SK-N-SH (cell line): ENCODE measurements around the gene MPHOSPH9. TPM values are rescaled to one million over a fixed set of nuclear protein-coding genes. Genes with fewer than 3 reads are reported as not detected.

Experiments used
- CTCF ChIA-PET: fragments of 300-600, 350-600 bp; formaldehyde crosslinking; extraction: SDS; loops from one replicate; lab custom pipeline; 2021; lab: Yijun Ruan, JAX
- POLR2A ChIA-PET: fragments of 350-600 bp; sonication (Branson Sonifier 250); formaldehyde crosslinking; extraction: SDS; loops from one replicate; lab custom pipeline; 2020; ENCODE audit warnings: antibody characterized with exemption, inconsistent platforms; lab: Yijun Ruan, JAX
- DNase-seq: peaks from one replicate; pipeline ENCODE4 v3.0.0; 2012
- H2AFZ ChIP-seq: fragments of 200-600 bp; sonication (generic); 2 replicates; pipeline ENCODE4 v1.8.1; 2016; ENCODE audit warnings: antibody characterized with exemption, mild to moderate bottlenecking, low read depth
- H3F3A ChIP-seq: fragments of 200-600 bp; sonication (generic); replicated peaks from 2 replicates; pipeline ENCODE3; 2016; ENCODE audit warnings: antibody characterized with exemption, mild to moderate bottlenecking; ENCODE audit not compliant: insufficient read depth
- H3K27ac ChIP-seq, 2 experiments: fragments of 200-500 bp in 1 of 2; fragments of 200-600 bp in 1 of 2; sonication (Bioruptor generic) in 1 of 2; sonication (generic), shearing (Covaris generic) in 1 of 2; 2 replicates each; pipeline versions ENCODE4 v1.5.1 to v1.6.1; 2014 to 2016; ENCODE audit warnings: low read depth in 2 of 2, inconsistent platforms in 1 of 2, low read length in 1 of 2, mild to moderate bottlenecking in 1 of 2, mixed read lengths in 1 of 2
- H3K27me3 ChIP-seq: fragments of 200-600 bp; sonication (generic), shearing (Covaris generic); 2 replicates; pipeline ENCODE4 v1.6.1; 2016; ENCODE audit warnings: mixed run types; ENCODE audit not compliant: insufficient read depth
- H3K36me3 ChIP-seq, 2 experiments: fragments of 200-500 bp in 1 of 2; fragments of 200-600 bp in 1 of 2; sonication (Bioruptor generic) in 1 of 2; sonication (generic) in 1 of 2; replicated peaks in 1 of 2; 2 replicates each; pipeline versions ENCODE3 to v1.5.1; 2014 to 2016; ENCODE audit warnings: low read length in 1 of 2, mild to moderate bottlenecking in 1 of 2; ENCODE audit not compliant: insufficient read depth in 2 of 2, control insufficient read depth in 1 of 2
- H3K4me1 ChIP-seq, 2 experiments: fragments of 200-500 bp in 1 of 2; fragments of 200-600 bp in 1 of 2; sonication (Bioruptor generic) in 1 of 2; sonication (generic), shearing (Covaris generic) in 1 of 2; 2 replicates each; pipeline versions ENCODE4 v1.5.1 to v1.6.1; 2014 to 2016; ENCODE audit warnings: low read depth in 1 of 2, low read length in 1 of 2, mixed run types in 1 of 2; ENCODE audit not compliant: insufficient read depth in 2 of 2, control insufficient read depth in 1 of 2
- H3K4me2 ChIP-seq: fragments of 200-600 bp; sonication (generic), shearing (Covaris generic); 2 replicates; pipeline ENCODE4 v1.6.1; 2017; ENCODE audit warnings: mixed run types
- H3K4me3 ChIP-seq, 2 experiments: fragments of 200-500 bp in 1 of 2; fragments of 200-600 bp in 1 of 2; sonication (Bioruptor generic) in 1 of 2; sonication (generic), shearing (Covaris generic) in 1 of 2; 2 replicates each; pipeline versions ENCODE4 v1.5.1 to v1.8.1; 2014 to 2016; ENCODE audit warnings: low read depth in 2 of 2, inconsistent platforms in 1 of 2, low read length in 1 of 2, mild to moderate bottlenecking in 1 of 2, mixed read lengths in 1 of 2, moderate library complexity in 1 of 2
- H3K79me2 ChIP-seq: fragments of 200-600 bp; sonication (generic); 2 replicates; pipeline ENCODE4 v1.8.1; 2017; ENCODE audit warnings: mild to moderate bottlenecking; ENCODE audit not compliant: insufficient read depth
- H3K9ac ChIP-seq: fragments of 200-600 bp; sonication (generic); 2 replicates; pipeline ENCODE4 v1.6.1; 2017; ENCODE audit warnings: mixed run types
- H3K9me2 ChIP-seq: fragments of 200-600 bp; sonication (generic); 2 replicates; pipeline ENCODE4 v1.6.1; 2017; ENCODE audit warnings: mixed run types
- H3K9me3 ChIP-seq: fragments of 200-600 bp; sonication (generic); 2 replicates; pipeline ENCODE4 v1.6.1; 2017; ENCODE audit warnings: mixed run types, mild to moderate bottlenecking, moderate library complexity
- H4K20me1 ChIP-seq: fragments of 200-600 bp; sonication (generic); 2 replicates; pipeline ENCODE4 v1.6.1; 2017; ENCODE audit warnings: mild to moderate bottlenecking, mixed run types; ENCODE audit not compliant: insufficient read depth
- CTCF ChIP-seq: fragments of 200-600 bp; sonication (generic); IDR thresholded peaks from 2 replicates; pipeline ENCODE4 v1.6.1; 2017; ENCODE audit warnings: antibody characterized with exemption, mild to moderate bottlenecking, moderate library complexity
- EZH2phosphoT487 ChIP-seq: fragments of 200-600 bp; sonication (generic); IDR thresholded peaks from 2 replicates; pipeline ENCODE4 v1.6.1; 2017; ENCODE audit warnings: low read depth, mixed run types, mild to moderate bottlenecking, antibody characterized with exemption, moderate library complexity, borderline replicate concordance
- FOSL2 ChIP-seq: IDR thresholded peaks from 2 replicates; pipeline ENCODE4 v1.4.0; 2012; ENCODE audit warnings: low read depth, mild to moderate bottlenecking, moderate library complexity, borderline replicate concordance
- FOXJ3 ChIP-seq: sonication (generic); formaldehyde crosslinking; IDR thresholded peaks from 2 replicates; pipeline ENCODE4 v1.5.1; 2020; ENCODE audit warnings: mild to moderate bottlenecking, missing genetic modification reagents
- GABPA ChIP-seq: IDR thresholded peaks from 2 replicates; pipeline ENCODE4 v1.4.0; 2012; ENCODE audit warnings: low read depth, mild to moderate bottlenecking
- IRF3 ChIP-seq: fragments of 150-350 bp; IDR thresholded peaks from 2 replicates; pipeline ENCODE4 v1.6.1; 2016; ENCODE audit warnings: mild to moderate bottlenecking, low read depth, low read length
- MAX ChIP-seq: IDR thresholded peaks from 2 replicates; pipeline ENCODE4 v1.4.0; 2012; ENCODE audit warnings: low read depth
- MEF2A ChIP-seq: IDR thresholded peaks from 2 replicates; pipeline ENCODE4 v1.4.0; 2012; ENCODE audit warnings: low read depth, borderline replicate concordance
- MXI1 ChIP-seq: IDR thresholded peaks from 2 replicates; pipeline ENCODE4 v1.6.1; 2012; ENCODE audit warnings: mild to moderate bottlenecking, low read depth, low read length, improper control_type of control experiment
- NFIC ChIP-seq: IDR thresholded peaks from 2 replicates; pipeline ENCODE4 v1.4.0; 2012; ENCODE audit warnings: borderline replicate concordance
- NRF1 ChIP-seq: IDR thresholded peaks from 2 replicates; pipeline ENCODE4 v1.6.1; 2012; ENCODE audit warnings: low read depth, mild to moderate bottlenecking, low read length
- RFX5 ChIP-seq: IDR thresholded peaks from 2 replicates; pipeline ENCODE4 v1.6.1; 2012; ENCODE audit warnings: mild to moderate bottlenecking, improper control_type of control experiment, low read length
- RXRA ChIP-seq: IDR thresholded peaks from 2 replicates; pipeline ENCODE4 v1.4.0; 2012; ENCODE audit warnings: low read depth, mild to moderate bottlenecking, borderline replicate concordance
- SMC3 ChIP-seq: IDR thresholded peaks from 2 replicates; pipeline ENCODE4 v1.6.1; 2012; ENCODE audit warnings: low read depth, low read length, improper control_type of control experiment
- TAF1 ChIP-seq: IDR thresholded peaks from 2 replicates; pipeline ENCODE4 v1.6.1; 2012; ENCODE audit warnings: low read depth, mild to moderate bottlenecking, low read length, moderate library complexity, borderline replicate concordance
- TCF12 ChIP-seq: IDR thresholded peaks from 2 replicates; pipeline ENCODE4 v1.4.0; 2012
- TEAD4 ChIP-seq: IDR thresholded peaks from 2 replicates; pipeline ENCODE4 v1.4.0; 2012; ENCODE audit warnings: mild to moderate bottlenecking, borderline replicate concordance; ENCODE audit not compliant: insufficient read depth
- YY1 ChIP-seq: IDR thresholded peaks from 2 replicates; pipeline ENCODE4 v1.4.0; 2012; ENCODE audit warnings: low read depth, mild to moderate bottlenecking
- ZBTB33 ChIP-seq: IDR thresholded peaks from 2 replicates; pipeline ENCODE4 v1.4.0; 2012; ENCODE audit warnings: low read depth, borderline replicate concordance
- WGBS: methylation state at CpG from one replicate; pipeline ENCODE4 v1.1.6; 2017; ENCODE audit warnings: low lambda C conversion rate; 5-methylcytosine and 5-hydroxymethylcytosine counted together
- polyA plus RNA-seq, 3 experiments: library from polyadenylated mRNA; depleted of rRNA; stranded (reverse); fragments of >200 nt; gene quantifications; 2 replicates each; pipeline ENCODE4 v1.2.3, GENCODE V29; 2012

MPHOSPH9 gene
- polyA plus RNA-seq, 1 of the 3 experiments (the other 2 are of a cell fraction) = 9.0 TPM

- no peak for TF ChIP-seq MXI1
Observed at GRCh38 chr12:123237646-123238329, 4.8 kb upstream of the MPHOSPH9 start (continued).

GRCh38 chr12:123233505-123234308 is 766 bp upstream of the MPHOSPH9 start:
- peaks cover 92% of the 10 kb centered on the region for H3K79me2 ChIP-seq
- whole genome bisulfite sequencing = 5% methylated on average over 34 of the region's 42 CpGs

More at GRCh38 chr12:123233505-123234308, 766 bp upstream of the MPHOSPH9 start:
- peak overlapping the region; percentile 90 for H3K9ac ChIP-seq
- ChIA-PET CTCF (interaction anchor here (0.8 to 8.6 kb wide), 8 partner anchors 9 to 373 kb away, joined by 3 to 88 read pairs (median 4); partner anchors contain the start of gene DDX55), POLR2A (interaction anchor here (0.7 to 2.3 kb wide), 21 partner anchors 8 to 378 kb away, joined by 3 to 47 read pairs (median 5); partner anchors contain the start of genes ARL6IP4, DDX55, KMT5A and OGFOD2)
- no peaks in the 10 kb centered on the region for H3K9me3 ChIP-seq
- TF ChIP-seq MEF2A (no peak), FOXJ3 (CRISPR knock-in tag) (no peak), EZH2phosphoT487 (no peak), TCF12 (no peak), RXRA (no peak), CTCF (no peak), IRF3 (no peak), TEAD4 (no peak), RFX5 (no peak), GABPA (no peak), FOSL2 (no peak), SMC3 (no peak), YY1 (no peak), MAX (no peak), ZBTB33 (no peak), TAF1 (no peak), NFIC (no peak), NRF1 (no peak)
- H3K4me3 ChIP-seq = peak overlapping the region; percentile 76 to 100
- no peaks in the 10 kb centered on the region for H4K20me1 ChIP-seq
- peaks cover 6% of the 10 kb centered on the region for H3F3A ChIP-seq
- DNase-seq = no peak
- H3K27ac ChIP-seq = peak overlapping the region; percentile 55 to 72
- peaks cover under 1 to 12% of the 10 kb centered on the region in 2 experiments; a peak in 3 of 4 replicates for H3K4me1 ChIP-seq
- peaks cover 0 to 8% of the 10 kb centered on the region in 2 experiments for H3K36me3 ChIP-seq
- H3K9me2 ChIP-seq = no peaks in the 10 kb centered on the region
- peak overlapping the region; percentile 92 for H3K4me2 ChIP-seq
- peak overlapping the region; percentile 94 for H2AFZ ChIP-seq
- H3K27me3 ChIP-seq = no peaks in the 10 kb centered on the region
